Measurements from ENCODE around the gene BICC1. TPM values are rescaled to one million over a fixed set of nuclear protein-coding genes. Genes with fewer than 3 reads are reported as not detected.
A peak's percentile ranks its signal among the peaks of the same experiment; 100 is the strongest.

The BICC1 gene
- total RNA-seq, 1 experiment from 2014 or later, result 118 TPM

DNA sequence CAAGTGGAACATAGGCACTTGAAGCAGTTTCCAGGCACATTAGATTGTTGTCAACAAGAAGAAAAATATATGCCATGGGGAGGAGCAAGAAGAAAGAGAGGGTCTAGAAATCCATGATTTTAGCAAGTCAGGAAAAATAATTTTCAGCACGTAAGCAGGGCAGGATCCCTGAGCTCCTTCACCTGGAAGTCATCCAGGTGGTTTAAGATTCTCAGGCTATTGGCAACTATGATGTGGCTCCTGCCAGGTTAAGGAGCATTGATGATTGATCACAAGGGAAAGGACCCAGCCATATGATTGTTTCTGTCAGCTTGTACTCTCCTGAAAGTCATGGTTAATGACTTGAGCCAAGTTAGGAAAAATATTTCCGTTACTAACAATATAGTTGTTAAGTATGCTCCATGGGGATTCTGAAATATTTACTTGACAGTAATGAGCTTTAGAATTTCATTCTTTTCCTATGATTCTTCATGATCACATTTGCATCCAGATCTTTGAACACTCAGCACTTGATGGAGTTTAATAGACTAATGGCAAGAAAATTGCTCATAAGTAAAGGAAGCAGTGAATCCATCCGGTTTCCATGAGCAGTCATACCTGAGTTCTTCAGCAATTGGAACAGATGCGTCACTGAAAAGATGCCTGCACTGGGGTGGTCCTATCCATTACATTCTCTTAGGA lies 209.1 kb downstream of the BICC1 start:
- H3K27me3 Mint-ChIP-seq (ENCODE audit: insufficient read depth, unreplicated experiment), result no peaks in the 10 kb centered on the region
- H3K4me3 Mint-ChIP-seq (ENCODE audit: unreplicated experiment), result no peak overlapping the region
- peaks cover 19% of the 10 kb centered on the region for H3K36me3 Mint-ChIP-seq (ENCODE audit: insufficient read depth, unreplicated experiment)
- Histone ChIP-seq H3K4me1 (peaks cover 18% of the 10 kb centered on the region), H3K27me3 (replicated peaks; ENCODE audit: control insufficient read depth, insufficient read depth, low read length) (no peaks in the 10 kb centered on the region), H3K4me3 (ENCODE audit: low read depth, low read length) (no peak overlapping the region), H3K9me3 (no peaks in the 10 kb centered on the region), H3K36me3 (ENCODE audit: control insufficient read depth, insufficient read depth, low read length) (no peaks in the 10 kb centered on the region)
- H3K27ac Mint-ChIP-seq (ENCODE audit: unreplicated experiment), result no peak overlapping the region
- BruUV-seq (replicated peaks), result no TSS peak
- peaks cover 19% of the 10 kb centered on the region for H3K9me3 Mint-ChIP-seq (ENCODE audit: unreplicated experiment)
- intact Hi-C loops (cut with micrococcal nuclease; ENCODE audit: unreplicated experiment), result no loop called here
- ChIA-PET POLR2A (no interaction called here), CTCF (no interaction called here)
- DNase-seq, result no peak
- peaks cover 22% of the 10 kb centered on the region for H3K4me1 Mint-ChIP-seq (ENCODE audit: low read depth, unreplicated experiment)
- TF ChIP-seq, protein P1, sequence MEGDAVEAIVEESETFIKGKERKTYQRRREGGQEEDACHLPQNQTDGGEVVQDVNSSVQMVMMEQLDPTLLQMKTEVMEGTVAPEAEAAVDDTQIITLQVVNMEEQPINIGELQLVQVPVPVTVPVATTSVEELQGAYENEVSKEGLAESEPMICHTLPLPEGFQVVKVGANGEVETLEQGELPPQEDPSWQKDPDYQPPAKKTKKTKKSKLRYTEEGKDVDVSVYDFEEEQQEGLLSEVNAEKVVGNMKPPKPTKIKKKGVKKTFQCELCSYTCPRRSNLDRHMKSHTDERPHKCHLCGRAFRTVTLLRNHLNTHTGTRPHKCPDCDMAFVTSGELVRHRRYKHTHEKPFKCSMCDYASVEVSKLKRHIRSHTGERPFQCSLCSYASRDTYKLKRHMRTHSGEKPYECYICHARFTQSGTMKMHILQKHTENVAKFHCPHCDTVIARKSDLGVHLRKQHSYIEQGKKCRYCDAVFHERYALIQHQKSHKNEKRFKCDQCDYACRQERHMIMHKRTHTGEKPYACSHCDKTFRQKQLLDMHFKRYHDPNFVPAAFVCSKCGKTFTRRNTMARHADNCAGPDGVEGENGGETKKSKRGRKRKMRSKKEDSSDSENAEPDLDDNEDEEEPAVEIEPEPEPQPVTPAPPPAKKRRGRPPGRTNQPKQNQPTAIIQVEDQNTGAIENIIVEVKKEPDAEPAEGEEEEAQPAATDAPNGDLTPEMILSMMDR (IDR thresholded peaks at IDR 0.05; ENCODE audit: insufficient read depth in 1 of 2, low read depth in 1 of 2, low read length in 1 of 2, severe bottlenecking in 1 of 2, unreplicated experiment in 1 of 2), result no peak

DNA sequence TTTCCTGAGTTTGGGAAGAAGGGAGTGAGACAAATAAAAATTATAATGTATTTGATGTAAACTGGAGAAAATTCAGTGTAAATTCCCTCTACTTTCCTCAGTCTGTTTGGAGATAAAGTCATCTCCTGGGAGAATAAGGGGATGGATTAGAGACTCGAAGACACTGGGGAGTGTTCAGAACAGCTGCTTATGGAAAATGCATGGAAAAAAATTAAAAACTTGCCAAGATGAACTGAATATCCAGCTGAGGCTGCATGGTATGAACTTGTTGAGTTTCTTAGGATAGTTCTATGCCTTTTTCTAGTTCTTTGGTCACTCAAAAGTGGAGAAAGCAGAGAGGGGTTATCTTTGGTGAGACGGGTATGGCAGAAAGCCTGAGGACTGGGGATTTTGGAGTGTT lies 210.5 kb downstream of the BICC1 start:
- peaks cover 18% of the 10 kb centered on the region for H3K4me1 ChIP-seq
- TF ChIP-seq, protein P1 (IDR thresholded peaks at IDR 0.05; ENCODE audit: insufficient read depth in 1 of 2, low read depth in 1 of 2, low read length in 1 of 2, severe bottlenecking in 1 of 2, unreplicated experiment in 1 of 2), result no peak
- no TSS peak for BruUV-seq (replicated peaks)
- DNase-seq, result no peak
- Mint-ChIP-seq H3K9me3 (ENCODE audit: unreplicated experiment) (peaks cover 19% of the 10 kb centered on the region), H3K4me1 (ENCODE audit: low read depth, unreplicated experiment) (peaks cover 22% of the 10 kb centered on the region), H3K27ac (ENCODE audit: unreplicated experiment) (peak overlapping the region; percentile 27), H3K27me3 (ENCODE audit: insufficient read depth, unreplicated experiment) (no peaks in the 10 kb centered on the region), H3K4me3 (ENCODE audit: unreplicated experiment) (no peak overlapping the region), H3K36me3 (ENCODE audit: insufficient read depth, unreplicated experiment) (peaks cover 19% of the 10 kb centered on the region)
- ChIA-PET POLR2A (no interaction called here), CTCF (no interaction called here)
- H3K4me3 ChIP-seq (ENCODE audit: low read depth, low read length), result no peak overlapping the region
- intact Hi-C loops (cut with micrococcal nuclease; ENCODE audit: unreplicated experiment), result no loop called here
- no peaks in the 10 kb centered on the region for H3K27me3 ChIP-seq (replicated peaks; ENCODE audit: control insufficient read depth, insufficient read depth, low read length)
- no peaks in the 10 kb centered on the region for H3K36me3 ChIP-seq (ENCODE audit: control insufficient read depth, insufficient read depth, low read length)
- no peaks in the 10 kb centered on the region for H3K9me3 ChIP-seq

DNA sequence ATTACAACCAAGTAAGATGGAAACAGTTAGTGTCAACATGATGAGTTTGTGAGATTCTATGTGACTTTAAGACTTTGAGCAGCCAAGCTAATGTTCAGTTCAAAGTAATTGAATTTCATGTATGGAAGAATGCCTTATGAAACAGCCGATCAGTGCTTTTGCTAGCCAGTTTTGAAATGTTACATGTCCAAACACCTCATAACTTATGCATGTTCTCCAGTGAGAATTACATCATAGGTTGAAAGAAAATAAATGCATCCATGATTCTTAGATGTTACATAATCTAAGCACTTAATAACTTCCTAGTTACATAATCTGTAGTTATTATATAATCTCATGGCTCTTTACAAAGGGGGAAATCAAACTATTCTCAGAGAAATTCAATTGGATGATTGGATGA lies 211.3 kb downstream of the BICC1 start:
- no TSS peak for BruUV-seq (replicated peaks)
- H3K36me3 ChIP-seq (ENCODE audit: control insufficient read depth, insufficient read depth, low read length), result no peaks in the 10 kb centered on the region
- POLR2A ChIA-PET, result no interaction called here
- no peak overlapping the region for H3K4me3 ChIP-seq (ENCODE audit: low read depth, low read length)
- no peaks in the 10 kb centered on the region for H3K27me3 Mint-ChIP-seq (ENCODE audit: insufficient read depth, unreplicated experiment)
- peaks cover 21% of the 10 kb centered on the region for H3K4me1 Mint-ChIP-seq (ENCODE audit: low read depth, unreplicated experiment)
- TF ChIP-seq, protein P1 (IDR thresholded peaks at IDR 0.05; ENCODE audit: insufficient read depth in 1 of 2, low read depth in 1 of 2, low read length in 1 of 2, severe bottlenecking in 1 of 2, unreplicated experiment in 1 of 2), result no peak
- DNase-seq, result no peak
- CTCF ChIA-PET, result no interaction called here
- no peaks in the 10 kb centered on the region for H3K27me3 ChIP-seq (replicated peaks; ENCODE audit: control insufficient read depth, insufficient read depth, low read length)
- peaks cover 15% of the 10 kb centered on the region for H3K4me1 ChIP-seq
- H3K36me3 Mint-ChIP-seq (ENCODE audit: insufficient read depth, unreplicated experiment), result peaks cover 21% of the 10 kb centered on the region
- H3K9me3 ChIP-seq, result no peaks in the 10 kb centered on the region; the same call in 1 of the 2 replicates
- intact Hi-C loops (cut with micrococcal nuclease; ENCODE audit: unreplicated experiment), result no loop called here
- peaks cover 21% of the 10 kb centered on the region for H3K9me3 Mint-ChIP-seq (ENCODE audit: unreplicated experiment)
- H3K4me3 Mint-ChIP-seq (ENCODE audit: unreplicated experiment), result no peak overlapping the region
- no peak overlapping the region for H3K27ac Mint-ChIP-seq (ENCODE audit: unreplicated experiment)
